IMR-90 (cell line): ENCODE measurements around the gene LSM14B.

ENCODE experiments used
- BHLHE40 ChIP-seq: fragments of 150-350 bp; IDR thresholded peaks from 2 replicates; pipeline ENCODE4 v1.6.1; 2016; ENCODE audit warnings: mild to moderate bottlenecking, low read depth, low read length
- CEBPB ChIP-seq: IDR thresholded peaks from 2 replicates; pipeline ENCODE4 v1.6.1; 2012; ENCODE audit warnings: low read depth, low read length, improper control_type of control experiment
- FOS ChIP-seq: fragments of 150-350 bp; IDR thresholded peaks from 2 replicates; pipeline ENCODE4 v1.6.1; 2016; ENCODE audit warnings: low read depth, low read length
- MAZ ChIP-seq: IDR thresholded peaks from 2 replicates; pipeline ENCODE4 v1.6.1; 2012; ENCODE audit warnings: low read depth, mild to moderate bottlenecking, low read length, improper control_type of control experiment, moderate library complexity, borderline replicate concordance
- MXI1 ChIP-seq: IDR thresholded peaks from 2 replicates; pipeline ENCODE4 v1.6.1; 2012; ENCODE audit warnings: low read depth, mild to moderate bottlenecking, low read length, moderate library complexity, borderline replicate concordance
- POLR2A ChIP-seq: IDR thresholded peaks from 2 replicates; pipeline ENCODE4 v1.6.1; 2012; ENCODE audit warnings: mild to moderate bottlenecking, low read depth, low read length
- RAD21 ChIP-seq: IDR thresholded peaks from 2 replicates; pipeline ENCODE4 v1.6.1; 2012; ENCODE audit warnings: low read length, improper control_type of control experiment
- RFX5 ChIP-seq: IDR thresholded peaks from 2 replicates; pipeline ENCODE4 v1.8.0; 2012; ENCODE audit warnings: low read depth, mild to moderate bottlenecking, low read length, moderate library complexity
- TF ChIP-seq, protein P1 (sequence below): conservative IDR thresholded peaks from 2 replicates; pipeline ENCODE4 v1.5.1; 2012; ENCODE audit warnings: mild to moderate bottlenecking, low read depth, low read length, improper control_type of control experiment
- TF ChIP-seq, protein P2 (sequence below): fragments of 150-350 bp; IDR thresholded peaks from 2 replicates; pipeline ENCODE4 v1.6.1; 2017; ENCODE audit warnings: mild to moderate bottlenecking, antibody characterized with exemption, low read length, low read depth
- TF ChIP-seq, protein P3 (sequence below): fragments of 150-350 bp; IDR thresholded peaks from 2 replicates; pipeline ENCODE4 v1.6.1; 2016; ENCODE audit warnings: low read depth, mild to moderate bottlenecking, low read length, moderate library complexity, borderline replicate concordance

DNA sequence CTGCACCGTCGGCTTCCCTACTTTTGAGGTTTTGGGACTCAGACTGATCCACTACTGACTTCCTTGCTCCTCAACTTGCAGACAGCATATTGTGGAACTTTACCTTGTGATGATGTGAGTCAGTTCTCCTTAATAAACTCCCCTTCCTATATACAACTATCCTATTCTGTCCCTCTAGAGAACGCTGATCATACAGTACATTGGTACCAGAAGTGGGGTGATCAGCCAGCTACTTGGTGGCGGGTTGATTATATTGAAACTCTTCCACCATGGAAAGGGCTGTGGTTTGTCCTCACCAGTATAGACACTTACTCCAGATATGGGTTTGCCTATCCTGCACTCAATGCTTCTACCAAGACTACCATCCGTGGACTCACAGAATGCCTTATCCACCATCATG lies 49.0 kb upstream of the LSM14B start:
- TF ChIP-seq, protein P1, sequence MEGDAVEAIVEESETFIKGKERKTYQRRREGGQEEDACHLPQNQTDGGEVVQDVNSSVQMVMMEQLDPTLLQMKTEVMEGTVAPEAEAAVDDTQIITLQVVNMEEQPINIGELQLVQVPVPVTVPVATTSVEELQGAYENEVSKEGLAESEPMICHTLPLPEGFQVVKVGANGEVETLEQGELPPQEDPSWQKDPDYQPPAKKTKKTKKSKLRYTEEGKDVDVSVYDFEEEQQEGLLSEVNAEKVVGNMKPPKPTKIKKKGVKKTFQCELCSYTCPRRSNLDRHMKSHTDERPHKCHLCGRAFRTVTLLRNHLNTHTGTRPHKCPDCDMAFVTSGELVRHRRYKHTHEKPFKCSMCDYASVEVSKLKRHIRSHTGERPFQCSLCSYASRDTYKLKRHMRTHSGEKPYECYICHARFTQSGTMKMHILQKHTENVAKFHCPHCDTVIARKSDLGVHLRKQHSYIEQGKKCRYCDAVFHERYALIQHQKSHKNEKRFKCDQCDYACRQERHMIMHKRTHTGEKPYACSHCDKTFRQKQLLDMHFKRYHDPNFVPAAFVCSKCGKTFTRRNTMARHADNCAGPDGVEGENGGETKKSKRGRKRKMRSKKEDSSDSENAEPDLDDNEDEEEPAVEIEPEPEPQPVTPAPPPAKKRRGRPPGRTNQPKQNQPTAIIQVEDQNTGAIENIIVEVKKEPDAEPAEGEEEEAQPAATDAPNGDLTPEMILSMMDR: no peak
- TF ChIP-seq, protein P2, sequence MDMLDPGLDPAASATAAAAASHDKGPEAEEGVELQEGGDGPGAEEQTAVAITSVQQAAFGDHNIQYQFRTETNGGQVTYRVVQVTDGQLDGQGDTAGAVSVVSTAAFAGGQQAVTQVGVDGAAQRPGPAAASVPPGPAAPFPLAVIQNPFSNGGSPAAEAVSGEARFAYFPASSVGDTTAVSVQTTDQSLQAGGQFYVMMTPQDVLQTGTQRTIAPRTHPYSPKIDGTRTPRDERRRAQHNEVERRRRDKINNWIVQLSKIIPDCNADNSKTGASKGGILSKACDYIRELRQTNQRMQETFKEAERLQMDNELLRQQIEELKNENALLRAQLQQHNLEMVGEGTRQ: no peak
- TF ChIP-seq FOS (no peak), CEBPB (no peak), BHLHE40 (no peak), POLR2A (no peak), MXI1 (no peak), RAD21 (no peak), RFX5 (no peak), MAZ (no peak)
- TF ChIP-seq, protein P3, sequence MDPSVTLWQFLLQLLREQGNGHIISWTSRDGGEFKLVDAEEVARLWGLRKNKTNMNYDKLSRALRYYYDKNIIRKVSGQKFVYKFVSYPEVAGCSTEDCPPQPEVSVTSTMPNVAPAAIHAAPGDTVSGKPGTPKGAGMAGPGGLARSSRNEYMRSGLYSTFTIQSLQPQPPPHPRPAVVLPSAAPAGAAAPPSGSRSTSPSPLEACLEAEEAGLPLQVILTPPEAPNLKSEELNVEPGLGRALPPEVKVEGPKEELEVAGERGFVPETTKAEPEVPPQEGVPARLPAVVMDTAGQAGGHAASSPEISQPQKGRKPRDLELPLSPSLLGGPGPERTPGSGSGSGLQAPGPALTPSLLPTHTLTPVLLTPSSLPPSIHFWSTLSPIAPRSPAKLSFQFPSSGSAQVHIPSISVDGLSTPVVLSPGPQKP: no peak
